ENCODE measurements around the gene DPY19L1. TPM values are rescaled to one million over a fixed set of nuclear protein-coding genes. Genes with fewer than 3 reads are reported as not detected.
A peak's percentile ranks its signal among the peaks of the same experiment; 100 is the strongest.
"Not testable (repeated sequence)": the region's sequence is repeated elsewhere in the genome, so short reads cannot be mapped to it uniquely, and the experiment has no call there.

The DPY19L1 gene
- total RNA-seq, 1 donor from 2014 or later = 88.0 TPM

GRCh38 chr7:34988442-34989125 lies 48.7 kb downstream of the DPY19L1 start:
- DNase-seq = not testable (repeated sequence)

- not testable (repeated sequence) for DNase-seq
Measured at GRCh38 chr7:34985155-34985554, 52.1 kb downstream of the DPY19L1 start.

DNA sequence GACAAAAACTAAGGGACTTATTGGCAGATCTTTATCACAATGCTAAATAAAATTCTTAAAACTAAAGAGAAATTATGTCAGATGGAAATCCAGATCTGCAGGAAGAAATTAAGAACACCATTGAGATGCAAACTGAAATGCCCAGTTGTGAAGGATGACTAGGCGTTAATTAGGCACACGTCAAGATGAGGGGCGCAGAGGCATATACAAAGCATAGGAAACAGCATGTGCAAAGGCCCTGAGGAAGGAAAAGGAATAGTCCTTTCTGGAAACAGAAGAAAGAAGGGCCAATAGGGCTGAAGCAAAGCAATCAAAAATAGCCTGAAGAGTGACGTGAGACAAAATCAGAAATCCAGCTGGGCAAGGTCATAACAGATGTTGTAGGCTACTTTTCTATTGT lies 53.1 kb downstream of the DPY19L1 start:
- not testable (repeated sequence) for DNase-seq

DNA sequence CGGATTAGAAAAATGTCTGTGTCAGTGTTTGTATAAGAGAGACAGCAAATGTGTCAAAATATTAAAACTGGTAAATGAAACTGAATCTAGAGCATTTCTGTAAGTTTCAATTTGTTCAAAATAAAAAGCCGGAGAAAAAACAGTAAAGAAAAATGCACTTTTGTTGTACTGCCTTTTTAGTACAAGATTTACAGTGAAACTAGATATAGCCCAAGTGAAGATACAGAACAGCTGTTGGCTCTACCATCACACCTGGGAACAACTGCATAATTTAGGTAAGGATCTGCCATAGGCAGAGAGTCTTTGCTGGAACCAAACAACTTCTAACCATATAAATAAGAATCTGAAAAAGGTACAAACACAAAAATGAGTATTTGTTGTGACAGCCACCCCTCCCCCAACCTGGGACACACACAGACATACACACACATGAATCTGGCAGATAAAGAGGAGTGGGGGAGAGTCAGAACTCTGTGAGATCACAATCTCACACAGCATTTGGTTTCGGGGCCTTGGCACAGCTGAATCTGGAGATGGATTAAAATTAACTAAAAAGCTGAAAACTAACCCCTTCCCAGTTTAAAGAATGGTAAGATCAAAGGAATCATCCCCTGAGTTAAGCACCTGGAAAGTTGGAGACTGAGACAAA lies 54.8 kb downstream of the DPY19L1 start:
- DNase-seq = no peak

DNA sequence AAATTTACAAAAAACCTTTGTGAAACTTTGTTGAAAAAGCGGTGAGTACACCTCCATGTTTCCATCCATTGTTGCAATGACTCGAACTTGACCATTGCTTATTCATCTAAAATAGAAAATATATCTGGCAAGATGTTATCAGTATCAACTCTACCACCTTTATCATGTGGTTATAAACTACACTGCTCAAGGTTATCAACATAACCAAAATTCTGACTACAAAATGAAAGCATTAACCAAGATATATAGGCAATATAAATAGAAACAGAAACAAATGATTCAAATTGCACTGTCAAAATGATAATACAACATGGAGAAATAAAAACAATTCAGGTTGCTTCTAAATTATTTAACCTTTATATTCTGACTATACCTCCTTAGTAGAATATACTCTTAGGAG lies 58.2 kb downstream of the DPY19L1 start:
- DNase-seq = not testable (repeated sequence)

DNA sequence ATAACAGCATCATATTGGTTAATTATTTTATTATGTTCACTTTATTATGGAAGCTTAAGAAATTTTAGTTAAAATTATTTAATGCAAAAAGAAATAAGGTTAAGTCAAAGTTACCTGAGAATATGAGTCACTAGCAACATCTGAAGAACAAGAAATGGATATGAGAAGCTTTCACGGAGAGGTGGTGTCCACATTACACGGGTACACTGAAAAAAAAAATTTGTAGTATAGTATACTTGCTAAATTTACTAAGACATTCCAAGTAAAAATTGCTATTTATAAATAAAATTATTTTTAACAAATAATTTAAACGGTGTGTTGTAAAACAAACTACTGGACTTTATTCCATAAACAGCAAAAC lies 63.9 kb downstream of the DPY19L1 start:
- no peak for DNase-seq

DNA sequence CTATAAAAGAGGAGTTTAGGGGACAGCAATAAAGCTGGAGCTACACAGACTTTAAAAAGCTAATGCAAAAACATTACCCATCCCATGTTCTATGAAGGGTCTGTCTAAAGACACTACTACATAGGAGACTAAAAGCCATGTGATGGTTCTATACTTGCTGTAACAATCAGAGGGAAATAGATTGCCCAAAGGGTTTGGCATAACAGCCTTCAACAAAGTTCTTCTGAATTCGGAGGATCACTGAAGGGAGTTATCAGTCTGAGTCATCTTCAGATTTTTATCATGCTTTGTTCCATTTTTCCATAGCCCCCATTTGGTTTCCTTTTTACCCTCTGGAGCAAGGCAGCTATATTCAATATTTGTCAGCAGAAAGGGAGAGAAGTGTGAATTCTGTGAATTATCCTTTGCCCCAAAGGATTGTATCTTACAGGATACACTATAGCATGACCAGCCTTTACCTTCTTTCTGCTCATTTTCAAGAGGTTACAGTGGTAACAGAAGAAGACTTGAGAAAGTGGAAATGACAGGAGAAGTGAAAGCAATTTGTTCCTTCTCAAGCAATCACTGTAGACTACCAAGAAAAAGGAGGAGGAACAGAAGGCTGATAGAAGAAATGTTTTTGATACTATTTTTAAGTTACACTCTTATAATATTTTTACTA lies 64.4 kb downstream of the DPY19L1 start:
- DNase-seq = not testable (repeated sequence)

- DNase-seq = not testable (repeated sequence)
Measured at GRCh38 chr7:34967818-34968217, 69.5 kb downstream of the DPY19L1 start.

DNA sequence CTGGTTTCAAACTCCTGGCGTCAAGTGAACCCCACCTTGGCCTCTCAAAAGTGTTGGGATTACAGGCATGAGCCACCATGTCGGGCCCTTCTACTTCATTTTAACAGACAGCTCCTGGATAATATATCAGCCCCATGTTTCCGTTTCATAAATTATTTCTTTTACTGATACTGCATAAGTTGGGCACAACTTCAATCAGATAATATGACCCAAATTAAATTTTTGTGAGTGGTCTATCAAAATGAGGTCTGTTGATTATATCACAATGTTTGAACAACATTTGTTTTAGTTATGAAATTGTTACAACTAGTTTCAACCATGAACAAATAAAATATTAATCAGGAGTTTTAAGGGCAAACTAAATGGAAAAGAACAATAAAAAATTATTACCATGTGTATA lies 70.8 kb downstream of the DPY19L1 start:
- DNase-seq = not testable (repeated sequence)

DNA sequence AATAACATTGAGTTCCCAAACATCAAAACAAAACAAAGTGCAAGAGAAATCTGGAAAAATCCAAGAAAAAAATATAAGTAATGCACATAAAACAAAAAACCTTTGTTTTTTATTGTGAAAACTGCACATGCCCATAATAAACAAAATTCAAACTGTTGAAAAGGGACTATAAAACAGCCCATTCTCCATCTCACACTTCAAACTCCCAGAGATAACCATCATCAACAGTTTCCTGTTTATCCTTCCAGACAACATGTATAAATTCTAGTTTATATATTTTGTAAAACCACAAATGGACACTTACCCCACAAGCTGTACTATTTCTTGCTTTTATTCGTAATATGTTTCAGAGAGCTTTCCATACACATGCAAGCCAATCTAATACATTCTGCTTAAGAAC lies 79.3 kb downstream of the DPY19L1 start:
- no peak for DNase-seq

DNA sequence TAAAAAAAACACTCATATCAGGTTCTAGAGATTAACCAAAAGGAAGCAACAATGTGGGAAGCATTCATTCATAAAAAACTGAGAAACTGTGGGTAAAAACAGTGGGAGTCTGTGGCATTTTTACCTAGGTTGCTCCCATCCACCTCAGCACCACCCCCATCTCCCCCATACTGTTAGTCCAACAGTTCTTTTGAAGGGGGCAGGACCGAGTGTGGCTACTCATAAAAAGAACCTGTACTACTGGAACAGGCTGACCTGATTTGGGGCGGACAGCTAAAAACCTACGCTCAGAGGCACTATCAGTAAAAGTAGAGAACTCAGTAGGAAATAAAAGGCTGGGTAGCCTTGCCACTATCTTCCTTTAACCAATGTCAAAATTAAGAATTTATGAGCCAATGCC lies 84.5 kb downstream of the DPY19L1 start:
- no peak for DNase-seq

DNA sequence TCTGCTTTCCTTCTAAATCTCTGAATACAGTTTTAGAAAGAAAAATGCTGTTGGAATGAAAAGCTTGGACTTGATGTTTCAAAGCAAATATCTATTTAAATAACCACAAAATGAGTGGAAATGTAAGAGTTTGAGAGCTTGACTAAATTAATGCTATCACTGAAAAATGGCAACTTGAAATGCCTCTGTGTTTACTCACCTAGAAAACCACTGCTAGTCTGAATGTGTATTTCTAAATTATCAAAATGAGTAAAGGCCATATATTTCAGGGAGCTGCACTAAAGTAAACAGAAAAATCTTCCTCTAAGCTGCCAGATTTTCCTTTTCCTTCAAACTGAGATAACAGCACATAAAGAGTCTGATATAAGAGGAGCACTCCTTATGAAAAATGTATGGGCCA lies 87.9 kb downstream of the DPY19L1 start:
- DNase-seq = no peak

GRCh38 chr7:34947427-34947826 lies 89.9 kb downstream of the DPY19L1 start:
- DNase-seq = not testable (repeated sequence)

DNA sequence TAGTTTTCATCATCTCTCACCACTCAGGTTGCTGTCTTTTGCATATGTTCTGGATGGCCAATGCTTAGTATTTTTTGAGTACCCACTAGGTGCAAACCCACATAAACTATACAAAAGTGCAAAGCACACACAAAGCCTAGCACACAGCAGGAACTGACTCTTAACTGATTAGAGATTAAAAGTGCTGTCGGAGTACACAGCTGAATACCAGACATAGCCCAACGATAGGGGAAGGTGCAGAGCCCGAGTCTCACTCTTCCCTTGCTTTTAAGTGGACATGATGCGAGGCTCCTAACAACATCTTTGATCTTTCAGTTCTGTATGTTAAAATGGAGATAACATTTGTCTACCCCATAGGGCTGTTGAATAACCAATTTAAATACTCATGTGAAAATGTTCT lies 90.8 kb downstream of the DPY19L1 start:
- DNase-seq = no peak

DNA sequence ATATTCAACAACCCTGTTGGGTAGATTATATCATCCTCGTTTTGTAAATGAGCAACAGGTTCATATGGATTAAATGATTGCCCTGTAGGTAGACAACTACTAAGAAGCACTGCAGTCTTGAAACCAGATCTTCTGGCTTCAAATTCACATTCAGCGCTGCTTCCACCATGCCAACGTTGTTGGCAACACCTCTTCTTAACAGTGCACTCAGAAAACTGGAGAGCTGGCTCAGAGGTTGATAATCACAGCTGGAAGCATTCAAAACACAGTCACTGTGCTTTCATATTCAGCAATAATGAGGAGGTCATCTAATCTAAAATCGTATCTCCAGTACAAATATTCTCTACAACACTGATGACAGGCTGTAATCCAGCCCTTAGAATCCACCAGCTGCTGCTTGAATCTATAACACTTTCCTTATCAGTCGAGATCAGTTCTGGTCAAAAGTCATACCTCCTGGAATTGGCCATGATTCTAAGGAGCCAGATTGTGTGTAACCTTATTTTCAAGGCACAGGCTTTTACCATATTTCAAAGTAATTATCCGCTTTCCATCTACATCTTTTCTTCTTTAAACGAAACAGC lies 91.3 kb downstream of the DPY19L1 start:
- DNase-seq = not testable (repeated sequence)

DNA sequence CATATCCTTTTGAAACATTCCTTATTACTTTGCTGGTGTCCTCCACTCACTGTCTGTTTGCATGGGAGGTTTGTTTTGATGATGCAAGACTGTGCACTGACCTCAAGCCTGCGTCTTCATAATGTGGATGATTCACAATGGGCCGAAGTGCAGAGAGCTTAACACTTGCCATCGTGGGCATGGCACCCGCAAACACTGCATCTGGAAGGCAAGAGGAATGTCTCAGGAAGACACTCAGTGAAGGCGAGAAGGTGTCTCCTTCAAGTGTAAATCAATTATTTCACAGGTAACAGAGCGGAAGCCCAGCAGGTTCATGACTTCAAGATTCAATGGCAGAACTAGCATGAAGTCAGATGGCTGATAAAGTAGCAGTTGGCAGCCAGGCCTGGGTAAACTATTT lies 98.1 kb downstream of the DPY19L1 start:
- DNase-seq = no peak

DNA sequence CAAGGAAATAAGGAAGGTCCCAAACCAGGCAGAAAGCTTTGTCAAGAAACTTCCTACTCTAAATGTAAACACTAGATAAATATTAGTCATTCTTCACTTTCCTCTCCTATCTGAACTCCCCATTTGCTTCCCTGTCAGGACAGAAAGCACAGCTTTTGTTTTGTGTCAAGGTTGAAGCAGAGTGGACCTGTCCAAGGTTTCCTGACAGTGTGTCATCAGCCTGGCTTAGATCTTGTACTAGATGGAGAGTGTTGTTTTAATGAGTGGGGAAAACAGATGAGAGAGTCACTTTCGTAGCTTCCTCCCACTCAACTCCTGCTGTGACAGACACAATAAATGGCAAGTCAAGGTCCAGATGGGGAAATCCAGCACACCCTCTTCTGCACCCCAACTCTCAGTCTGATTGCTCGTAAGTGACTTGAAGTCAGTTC lies 101.5 kb downstream of the DPY19L1 start:
- not testable (repeated sequence) for DNase-seq

DNA sequence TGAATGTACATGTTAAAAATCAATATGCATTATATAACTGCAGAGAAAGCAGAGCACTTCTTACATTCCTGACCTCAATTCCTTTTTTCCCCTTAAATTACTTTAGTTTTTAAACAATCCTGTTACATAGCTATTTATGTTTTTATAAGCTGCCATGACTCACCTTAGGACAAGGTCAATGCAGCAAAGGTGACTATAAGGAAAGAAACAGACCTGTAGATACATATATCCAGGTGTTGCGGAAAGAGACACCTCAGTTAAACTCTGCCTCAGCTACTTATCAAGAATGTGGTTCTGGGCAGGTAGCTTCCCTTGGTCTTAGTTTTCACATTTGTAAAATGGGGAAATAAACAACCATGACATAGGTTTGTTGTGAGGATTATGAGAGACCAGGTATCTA lies 105.5 kb downstream of the DPY19L1 start:
- DNase-seq = no peak

DNA sequence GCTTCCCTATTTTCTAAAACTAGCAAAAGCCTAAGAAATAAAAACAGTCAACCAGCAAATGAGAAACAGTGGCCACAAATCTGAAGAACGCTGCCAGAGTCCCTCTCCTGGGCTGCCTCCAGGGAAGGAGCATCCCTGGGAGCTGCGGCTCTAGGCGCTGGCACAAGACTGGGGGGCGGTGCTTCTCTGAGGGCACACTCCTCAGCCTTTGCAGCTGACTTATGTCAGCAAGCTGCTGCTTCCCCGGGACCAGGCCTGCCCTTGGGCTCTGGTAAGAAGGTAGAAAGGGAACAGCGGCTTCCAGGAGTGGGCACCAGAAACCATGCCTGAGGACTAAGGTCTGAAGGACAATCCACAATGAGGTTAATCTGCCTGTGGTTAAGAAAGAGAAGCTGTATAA lies 107.5 kb downstream of the DPY19L1 start:
- DNase-seq = not testable (repeated sequence)

DNA sequence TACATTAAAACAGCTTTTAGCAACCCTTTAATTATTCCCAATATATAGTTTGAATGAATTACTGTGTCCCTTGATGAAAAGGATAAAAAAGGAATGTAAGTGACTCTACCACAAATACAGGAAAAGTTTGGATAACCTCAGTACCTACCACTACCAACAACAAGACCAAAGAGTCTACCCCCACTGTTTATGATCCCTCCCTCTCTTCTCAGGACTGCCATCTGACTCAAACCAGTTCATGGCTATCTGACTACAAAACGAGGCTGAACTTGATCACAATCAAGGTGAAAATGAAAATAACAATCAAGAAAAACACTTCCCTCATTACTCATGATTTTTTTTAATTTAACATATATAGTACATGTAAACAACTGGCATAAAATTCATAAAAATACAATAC lies 108.7 kb downstream of the DPY19L1 start:
- DNase-seq = no peak

GRCh38 chr7:34928052-34928451 lies 109.2 kb downstream of the DPY19L1 start:
- peak; percentile 10 for DNase-seq

DNA sequence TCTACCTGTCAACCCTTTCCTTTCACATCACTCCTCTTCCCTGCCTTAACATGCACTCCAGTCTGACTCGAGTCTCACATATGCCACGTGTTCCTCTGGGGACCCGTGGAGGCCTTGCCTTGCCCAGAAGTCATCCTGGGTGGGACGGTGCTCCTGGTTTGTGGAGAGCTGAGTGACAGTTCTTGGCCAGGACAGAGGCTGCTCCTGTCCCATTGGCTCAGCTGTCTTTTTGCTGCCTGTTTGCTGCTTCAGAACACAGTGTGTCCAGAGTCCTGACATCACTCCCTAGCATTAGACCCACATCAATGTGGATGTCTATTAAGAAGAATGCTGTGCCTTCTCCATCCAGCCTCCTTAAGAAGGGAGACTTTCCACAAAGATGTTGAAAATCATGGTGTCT lies 116.8 kb downstream of the DPY19L1 start:
- DNase-seq = not testable (repeated sequence)

DNA sequence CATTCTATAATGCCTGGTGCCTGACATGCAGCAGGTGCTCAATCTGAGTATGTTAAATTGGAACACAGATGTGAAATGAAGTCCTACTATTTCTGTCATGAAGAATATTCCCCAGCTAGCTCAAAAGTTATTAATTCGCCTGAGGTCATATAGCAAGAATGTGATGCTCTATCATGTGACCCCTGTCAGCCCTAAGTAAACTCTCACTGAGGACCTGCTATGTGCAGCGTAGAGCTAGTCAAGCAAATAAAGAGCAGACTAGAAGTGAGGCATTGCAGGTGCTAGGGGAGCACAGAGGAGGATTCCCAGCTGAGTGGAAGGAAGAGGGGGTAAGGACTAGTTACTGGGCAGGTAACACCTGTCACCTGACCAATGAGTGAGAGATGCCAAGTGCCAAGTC lies 118.2 kb downstream of the DPY19L1 start:
- not testable (repeated sequence) for DNase-seq

Data from occipital lobe (tissue), 2 donors.